ENCODE results near the gene ATP6V0C.

Gene ATP6V0C

DNA sequence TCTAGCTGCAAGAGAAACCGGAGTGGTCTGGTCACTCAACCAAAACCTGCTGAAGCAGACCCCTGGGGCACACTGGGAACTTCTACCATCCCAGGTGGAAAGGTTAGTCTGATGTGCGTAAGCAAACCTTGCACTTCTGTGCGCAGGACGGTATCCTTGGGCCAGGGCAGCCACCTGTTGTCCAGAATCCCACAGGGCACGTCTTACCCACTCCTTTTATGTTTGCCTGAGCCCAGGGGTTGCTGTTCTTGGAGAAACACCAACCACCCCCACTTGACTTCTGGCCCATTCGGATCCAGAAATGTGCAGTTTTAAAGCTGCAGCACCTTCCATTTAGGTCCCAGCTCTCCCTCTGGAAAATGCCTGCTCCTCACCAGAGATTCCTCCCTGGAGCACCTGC lies 20.1 kb upstream of the ATP6V0C start:
- no peak for DNase-seq

DNA sequence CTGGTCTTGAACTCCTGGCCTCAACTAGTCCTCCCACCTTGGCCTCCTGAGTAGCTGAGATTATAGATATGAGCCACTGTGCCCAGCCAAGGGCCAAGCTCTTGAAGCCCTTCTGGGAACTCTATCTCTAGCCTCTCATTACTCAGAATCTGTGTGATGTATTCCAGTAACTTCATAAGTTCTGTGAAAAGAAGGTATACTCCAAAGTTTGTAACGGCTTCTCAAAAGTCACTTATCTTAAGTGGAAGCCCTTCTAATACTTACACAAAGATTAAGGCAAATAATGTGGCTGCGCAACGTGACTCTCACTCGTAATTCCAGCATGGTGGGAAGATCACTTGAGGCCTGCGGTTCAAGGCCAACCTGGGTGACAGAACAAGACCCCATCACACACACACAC lies 19.1 kb upstream of the ATP6V0C start:
- no peak for DNase-seq

DNA sequence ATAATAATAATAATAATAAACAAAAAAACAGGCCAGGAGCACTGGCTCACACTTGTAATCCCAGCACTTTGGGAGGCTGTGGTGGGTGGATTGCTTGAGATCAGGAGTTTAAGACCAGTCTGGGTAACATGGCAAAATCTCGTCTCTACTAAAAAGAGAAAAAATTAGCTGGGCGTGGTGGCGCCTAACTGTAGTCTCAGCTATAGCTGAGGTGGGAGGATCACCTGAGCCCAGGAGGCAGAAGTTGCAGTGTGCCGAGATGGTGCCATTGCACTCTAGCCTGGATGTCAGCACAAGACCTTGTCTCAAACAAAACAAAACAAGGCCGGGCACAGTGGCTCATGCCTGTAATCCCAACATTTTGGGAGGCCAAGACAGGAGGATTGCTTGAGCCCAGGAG lies 18.7 kb upstream of the ATP6V0C start:
- DNase-seq, result no peak

DNA sequence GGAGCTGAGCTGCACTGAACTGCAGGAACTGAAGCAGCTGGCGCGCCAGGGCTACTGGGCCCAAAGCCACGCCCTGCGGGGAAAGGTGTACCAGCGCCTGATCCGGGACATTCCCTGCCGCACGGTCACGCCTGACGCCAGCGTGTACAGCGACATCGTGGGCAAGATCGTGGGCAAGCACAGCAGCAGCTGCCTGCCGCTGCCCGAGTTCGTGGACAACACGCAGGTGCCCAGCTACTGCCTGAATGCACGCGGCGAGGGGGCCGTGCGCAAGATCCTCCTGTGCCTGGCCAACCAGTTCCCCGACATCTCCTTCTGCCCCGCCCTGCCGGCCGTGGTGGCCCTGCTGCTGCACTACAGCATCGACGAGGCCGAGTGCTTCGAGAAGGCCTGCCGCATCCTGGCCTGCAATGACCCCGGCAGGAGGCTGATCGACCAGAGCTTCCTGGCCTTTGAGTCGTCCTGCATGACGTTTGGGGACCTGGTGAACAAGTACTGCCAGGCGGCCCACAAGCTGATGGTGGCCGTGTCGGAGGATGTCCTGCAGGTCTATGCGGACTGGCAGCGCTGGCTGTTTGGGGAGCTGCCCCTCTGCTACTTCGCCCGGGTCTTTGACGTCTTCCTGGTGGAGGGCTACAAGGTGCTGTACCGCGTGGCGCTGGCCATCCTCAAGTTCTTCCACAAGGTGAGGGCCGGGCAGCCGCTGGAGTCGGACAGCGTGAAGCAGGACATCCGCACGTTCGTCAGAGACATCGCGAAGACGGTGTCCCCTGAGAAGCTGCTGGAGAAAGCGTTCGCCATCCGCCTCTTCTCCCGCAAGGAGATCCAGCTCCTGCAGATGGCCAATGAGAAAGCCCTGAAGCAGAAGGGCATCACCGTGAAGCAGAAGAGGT lies 17.3 kb upstream of the ATP6V0C start:
- no peak for DNase-seq

DNA sequence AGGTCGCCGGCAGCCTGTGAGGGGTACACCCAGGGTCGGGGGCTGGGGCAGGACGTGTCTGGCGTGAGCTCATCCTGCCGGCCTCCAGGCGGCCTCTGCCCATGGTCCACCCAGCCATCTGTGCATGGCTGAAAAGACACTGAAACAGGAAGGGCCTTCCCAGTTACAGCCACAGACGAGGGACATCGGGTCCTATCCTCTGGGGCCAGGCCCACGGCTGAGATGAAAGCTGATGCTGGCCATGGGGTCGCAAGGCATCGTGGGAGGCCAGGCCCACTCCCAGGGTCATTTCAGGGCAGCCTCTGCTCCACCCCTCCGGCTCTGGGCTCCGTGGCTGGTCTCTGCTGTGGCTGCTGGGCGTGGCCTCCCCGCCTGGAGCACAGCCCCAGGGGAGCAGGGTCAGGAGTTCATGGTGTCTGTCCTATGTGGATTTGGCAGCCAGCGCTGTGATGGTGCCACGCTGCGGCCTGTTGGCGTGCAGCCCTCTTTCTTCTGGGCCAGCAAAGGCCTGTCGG lies 16.6 kb upstream of the ATP6V0C start:
- DNase-seq, result no peak

DNA sequence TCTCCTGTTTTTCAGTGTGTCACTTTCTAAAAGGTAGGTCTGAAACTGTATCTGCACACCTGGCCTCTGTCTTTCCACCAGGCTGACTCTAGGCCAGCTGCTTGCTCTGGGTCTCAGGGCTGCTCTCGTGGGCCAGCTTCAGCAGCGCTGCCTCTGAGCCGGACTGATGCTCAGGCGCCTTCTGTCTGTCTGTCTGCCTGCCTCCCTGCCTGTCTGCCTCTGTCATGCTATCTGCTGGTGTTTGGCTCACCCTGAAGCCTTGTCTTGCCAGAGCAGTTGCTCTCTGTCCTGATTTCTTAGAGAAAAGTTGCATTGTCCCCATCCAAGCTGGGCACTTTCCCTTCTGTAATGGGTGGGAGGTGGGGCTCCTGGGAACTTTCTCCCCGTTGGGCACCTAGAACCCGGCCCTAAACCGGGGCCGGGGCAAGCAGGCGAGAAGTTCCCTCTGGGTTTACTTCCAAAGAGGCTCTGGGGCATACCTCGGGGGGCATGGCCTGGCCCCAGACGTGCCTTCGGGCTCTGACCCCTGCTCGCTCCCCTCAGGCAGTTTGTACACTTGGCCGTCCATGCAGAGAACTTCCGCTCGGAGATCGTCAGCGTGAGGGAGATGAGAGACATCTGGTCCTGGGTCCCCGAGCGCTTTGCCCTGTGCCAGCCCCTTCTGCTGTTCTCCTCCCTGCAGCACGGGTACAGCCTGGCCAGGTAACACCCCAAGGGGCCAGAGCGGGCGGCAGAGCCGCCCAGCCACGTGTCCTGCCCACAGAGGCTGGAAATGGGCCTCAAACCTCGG lies 15.9 kb upstream of the ATP6V0C start:
- DNase-seq, result no peak

DNA sequence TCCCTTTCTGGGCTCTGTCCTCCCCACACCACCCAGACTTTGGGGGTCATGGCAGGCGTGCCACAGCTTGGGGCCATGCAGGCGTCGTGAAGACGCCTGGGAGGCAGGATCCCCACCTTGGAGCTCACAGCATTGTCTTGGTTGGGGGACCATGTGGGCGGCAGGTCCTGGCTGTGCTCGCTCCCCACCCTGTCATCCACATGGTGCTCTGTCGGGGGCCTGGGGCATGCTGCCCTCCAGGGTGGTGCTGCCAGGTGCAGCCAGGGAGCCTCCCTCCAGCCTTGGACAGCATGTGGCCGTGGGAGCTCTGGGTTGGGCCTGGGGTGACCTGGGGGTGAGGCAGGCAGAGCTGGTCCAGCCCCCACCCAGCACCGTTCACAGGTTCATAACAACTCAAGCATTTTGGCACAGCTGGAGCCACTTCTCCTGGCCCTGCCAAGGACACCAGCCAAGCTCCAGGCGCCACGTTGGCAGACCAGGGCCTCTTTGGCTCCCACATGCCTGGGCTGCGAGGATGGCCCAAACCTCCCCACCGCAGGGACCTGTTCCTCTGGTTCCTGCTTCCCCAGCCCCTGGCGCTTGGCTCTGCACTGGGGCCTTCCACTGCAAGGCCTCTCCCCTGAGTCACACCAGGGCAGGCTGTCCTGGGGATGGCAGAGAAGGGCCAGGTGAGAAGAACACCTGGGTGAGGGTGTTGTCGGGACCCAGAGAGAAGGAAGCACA lies 15.1 kb upstream of the ATP6V0C start:
- no peak for DNase-seq

DNA sequence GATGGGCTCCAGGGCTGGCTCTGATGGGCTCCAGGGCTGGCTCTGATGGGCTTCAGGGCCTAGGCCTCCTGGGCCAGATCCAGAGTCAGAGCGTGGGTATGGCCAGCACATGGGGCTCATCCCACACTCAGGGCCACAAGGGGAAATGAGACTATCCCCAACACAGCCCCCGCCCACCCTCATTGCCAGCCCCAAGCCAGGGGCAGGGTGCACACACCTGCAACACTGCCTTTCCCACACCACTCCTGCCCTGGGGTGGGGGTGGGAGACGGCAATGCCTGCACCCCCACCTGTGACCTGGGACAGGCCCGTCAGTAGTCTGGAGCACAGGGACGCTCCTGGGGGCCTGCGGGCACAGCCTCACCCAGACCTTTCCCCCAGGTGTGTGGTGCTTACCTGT lies 14.3 kb upstream of the ATP6V0C start:
- DNase-seq, result no peak

DNA sequence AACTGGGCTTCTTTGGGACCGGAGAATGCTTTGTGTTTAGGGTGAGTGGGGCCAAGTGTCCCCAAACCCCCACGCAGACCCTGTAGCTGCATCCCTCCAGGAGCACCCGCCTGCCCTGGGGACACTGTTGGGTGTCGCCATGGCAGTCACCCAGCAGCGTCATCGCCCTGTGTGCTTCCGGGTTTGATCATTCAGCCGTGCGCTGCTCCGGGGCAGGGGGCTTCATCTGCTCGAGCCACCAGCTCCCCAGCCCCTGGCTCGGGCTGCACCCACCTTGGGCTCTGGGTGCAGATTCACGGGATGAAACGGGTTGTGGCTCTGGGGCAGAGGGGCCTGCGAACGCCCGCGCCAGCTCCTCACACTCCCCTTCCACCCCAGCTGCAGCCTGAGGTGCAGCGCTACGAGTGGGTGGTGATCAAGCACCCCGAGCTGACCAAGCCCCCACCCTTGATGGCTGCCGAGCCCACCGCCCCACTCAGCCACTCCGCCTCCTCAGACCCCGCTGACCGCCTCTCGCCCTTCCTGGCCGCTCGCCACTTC lies 13.8 kb upstream of the ATP6V0C start:
- DNase-seq, result no peak

DNA sequence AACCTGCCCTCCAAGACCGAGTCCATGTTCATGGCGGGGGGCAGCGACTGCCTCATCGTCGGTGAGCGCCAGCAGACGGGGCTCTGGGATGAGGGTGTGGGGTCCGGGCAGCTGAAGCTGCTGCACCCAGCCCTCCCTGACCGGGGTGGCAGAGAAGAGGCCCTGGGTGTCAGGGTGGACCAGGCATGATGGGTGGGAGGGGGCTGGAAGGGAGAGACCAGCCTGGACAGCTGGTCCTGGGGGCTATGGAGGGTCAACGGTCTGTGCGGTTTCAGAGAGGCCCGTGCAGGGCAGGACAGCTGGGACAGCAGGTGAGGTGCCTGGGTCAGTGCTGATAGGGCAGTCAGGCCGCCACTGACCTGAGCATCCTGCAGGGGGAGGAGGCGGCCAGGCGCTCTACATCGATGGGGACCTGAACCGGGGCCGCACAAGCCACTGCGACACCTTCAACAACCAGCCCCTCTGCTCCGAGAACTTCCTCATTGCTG lies 13.3 kb upstream of the ATP6V0C start:
- DNase-seq, result no peak

DNA sequence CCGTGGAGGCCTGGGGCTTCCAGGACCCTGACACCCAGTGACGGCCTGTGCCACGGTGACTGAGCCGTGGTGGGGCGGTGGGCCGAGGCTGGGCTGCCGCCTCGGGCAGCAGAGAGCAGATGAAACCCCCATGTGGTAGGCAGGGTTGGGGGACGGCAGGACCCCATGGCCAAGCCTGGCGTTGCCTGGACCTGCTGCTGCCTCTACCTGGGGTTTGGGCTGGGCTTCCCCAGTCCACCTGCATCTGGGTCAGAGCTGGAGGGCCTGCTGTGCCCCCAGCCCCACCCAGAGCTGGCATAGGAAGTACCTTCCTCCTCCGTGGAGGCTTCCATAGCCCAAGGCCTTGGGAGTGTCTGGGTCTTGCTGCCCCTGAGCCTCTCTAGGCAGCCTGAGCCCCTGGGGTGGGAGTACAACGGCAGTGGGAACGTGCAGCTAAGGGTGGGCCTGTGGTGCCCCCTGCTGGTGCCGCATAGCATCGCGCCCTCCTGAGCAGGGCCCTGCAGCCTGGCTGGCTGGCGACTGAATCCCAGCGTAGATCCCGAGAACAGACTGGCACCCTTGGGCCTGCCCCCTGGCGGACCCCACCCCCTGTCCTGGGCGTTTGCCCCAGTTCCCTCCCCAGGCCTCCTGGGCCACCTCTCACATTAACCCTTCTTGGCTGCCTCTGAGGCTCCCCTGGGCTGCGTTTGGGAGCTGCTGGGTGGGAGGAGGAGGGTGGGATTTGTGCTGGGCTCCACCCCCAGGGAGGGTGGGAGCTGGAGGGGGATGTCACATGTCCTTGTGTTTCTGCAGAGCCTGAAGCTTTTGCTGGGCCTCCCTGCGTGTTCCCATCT lies 12.6 kb upstream of the ATP6V0C start:
- DNase-seq, result peak; percentile 69

DNA sequence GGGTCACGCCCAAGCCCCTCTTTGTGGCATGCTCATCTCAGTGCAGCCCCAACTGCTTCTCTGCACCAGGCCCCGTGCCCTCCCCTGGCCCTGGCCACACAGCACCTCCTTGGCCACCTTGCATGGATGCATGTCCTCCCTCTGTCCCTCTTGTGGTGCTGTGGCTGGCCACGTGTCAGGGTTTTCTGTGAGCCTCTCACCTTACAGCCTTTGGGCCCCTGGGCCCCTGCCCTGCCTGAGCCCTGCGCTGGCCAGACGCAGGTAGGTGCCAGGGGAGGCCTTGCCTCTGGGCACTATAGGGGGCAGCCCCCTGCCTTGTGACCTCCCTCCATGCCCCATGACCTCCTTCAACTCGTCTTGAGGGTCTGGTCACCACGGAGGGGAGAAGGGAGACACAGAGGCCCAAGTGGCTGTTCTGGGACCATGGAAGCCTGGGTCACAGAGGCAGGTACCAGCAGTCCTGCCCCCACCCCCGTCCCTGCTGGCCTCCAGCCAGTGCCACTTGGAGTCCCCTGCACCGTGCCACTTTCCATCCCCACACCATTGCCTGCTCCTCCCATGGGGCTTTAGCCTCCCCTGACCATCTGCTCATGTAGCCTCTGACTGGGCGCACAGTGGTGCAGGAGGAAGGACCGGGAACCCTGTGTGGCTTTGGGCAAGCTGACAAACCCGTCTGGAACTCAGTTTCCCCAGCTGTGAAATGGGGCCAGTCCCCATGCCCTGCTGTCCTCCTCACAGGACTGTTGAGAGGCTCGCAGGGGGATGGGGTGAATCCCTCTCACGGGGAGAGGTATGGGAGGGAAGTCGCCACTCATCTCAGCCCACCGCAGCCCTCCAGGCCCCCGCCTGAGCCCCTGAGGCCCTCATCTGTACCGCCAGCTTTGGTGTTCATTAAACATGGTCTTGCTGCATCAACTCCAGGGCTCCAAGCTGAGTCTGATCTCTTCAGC lies 11.5 kb upstream of the ATP6V0C start:
- no peak for DNase-seq

DNA sequence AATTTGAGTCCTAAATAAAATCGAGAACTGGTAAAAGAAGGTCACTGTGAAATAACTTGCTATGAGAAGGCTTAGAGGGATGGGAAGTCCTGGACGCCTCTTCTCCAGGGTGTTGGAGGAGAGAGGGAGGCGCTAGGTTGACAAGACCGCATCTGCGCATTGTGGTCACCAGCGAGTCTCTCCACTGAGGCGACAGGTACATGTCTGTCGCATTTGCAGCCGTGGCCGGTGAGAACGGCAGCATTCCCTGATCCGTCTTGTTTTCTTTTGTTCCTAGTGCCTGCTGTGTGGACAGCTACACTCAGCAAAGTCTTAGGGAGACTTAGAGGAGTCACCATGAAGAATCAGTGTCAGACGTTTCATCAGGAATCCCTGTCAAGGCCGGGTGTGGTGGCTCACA lies 8.1 kb upstream of the ATP6V0C start:
- no peak for DNase-seq

DNA sequence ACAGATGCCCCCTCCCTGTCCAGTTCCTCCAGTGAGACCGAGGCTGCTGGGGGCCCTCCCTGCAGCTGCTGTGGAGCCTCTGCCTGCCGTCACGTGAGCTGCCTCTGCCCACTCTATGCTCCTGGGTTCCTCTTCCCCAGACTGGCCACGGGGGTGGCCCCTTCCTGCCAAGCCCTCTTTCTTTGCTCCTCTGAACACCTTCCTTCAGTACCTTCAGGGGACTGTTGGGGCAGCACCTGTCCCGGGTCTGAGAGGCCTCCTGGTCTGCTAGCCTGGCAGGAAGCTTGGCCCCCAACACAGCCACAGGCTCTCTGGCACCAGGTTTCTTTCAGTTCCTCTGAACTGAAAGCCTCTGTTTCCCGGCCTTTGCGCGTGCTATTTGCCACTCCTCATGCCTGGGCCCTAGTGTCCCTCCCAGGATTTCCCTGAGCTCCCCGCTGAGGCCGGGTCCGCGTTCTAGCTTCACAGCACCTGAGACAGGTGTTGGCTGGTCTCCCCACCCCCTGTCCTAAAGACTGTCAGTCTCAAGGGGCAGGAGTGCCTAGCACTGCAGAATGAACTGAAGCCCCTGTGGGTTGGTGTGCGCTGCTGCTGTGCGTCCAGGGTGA lies 6.6 kb upstream of the ATP6V0C start:
- no peak for DNase-seq

DNA sequence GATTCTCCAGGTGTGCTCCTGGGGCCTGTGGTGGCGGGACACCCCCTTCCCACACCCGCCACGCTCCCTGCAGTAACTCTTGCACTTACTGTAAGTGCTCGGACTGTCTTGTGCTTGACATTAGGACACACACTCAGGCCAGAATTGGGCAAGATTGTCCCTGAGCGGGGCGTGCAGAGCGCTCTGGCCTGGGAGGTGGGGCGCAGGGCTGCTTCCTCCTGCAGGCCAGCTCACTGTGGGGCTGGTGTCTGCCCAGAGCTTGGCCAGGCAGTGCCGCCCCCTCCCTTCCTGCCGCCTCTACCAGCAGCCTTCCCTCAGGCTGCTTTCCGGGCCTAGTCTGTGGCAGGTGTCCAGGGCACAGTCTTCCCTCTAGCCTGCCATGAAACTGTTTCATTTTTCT lies 6.1 kb upstream of the ATP6V0C start:
- no peak for DNase-seq

DNA sequence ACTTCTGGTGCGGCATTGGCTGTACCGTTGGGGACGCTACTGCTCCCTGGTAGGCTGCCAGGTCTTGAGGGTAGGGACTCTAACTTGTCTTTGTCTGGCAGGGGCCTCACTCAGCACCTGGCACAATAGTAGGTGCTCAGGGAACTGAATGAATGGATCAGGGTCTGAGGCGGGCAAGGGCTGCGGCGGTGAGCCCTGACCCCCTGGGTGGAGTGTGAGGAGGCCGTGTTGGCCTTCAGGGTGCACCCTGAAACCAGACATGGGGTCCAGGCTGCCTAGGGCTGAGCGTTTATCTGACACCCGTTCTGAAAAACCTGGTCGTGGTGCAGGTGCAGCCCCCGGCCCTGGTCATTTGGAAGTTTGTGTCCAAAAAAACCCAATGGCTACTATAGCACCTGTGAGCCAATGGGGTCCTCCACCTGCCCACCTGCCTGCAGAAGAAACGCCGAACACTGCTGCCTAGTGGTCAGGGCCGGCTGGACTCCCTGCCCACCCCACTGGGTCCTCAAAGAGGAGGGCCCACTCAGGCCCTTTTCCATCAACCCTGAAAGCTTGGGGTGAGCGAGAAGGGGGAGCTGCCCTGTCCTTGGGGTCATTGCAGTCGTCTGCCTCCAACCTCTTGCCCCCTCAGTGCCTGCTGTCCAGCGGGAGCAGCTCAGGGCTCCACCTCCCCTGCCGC lies 4.9 kb upstream of the ATP6V0C start:
- no peak for DNase-seq

DNA sequence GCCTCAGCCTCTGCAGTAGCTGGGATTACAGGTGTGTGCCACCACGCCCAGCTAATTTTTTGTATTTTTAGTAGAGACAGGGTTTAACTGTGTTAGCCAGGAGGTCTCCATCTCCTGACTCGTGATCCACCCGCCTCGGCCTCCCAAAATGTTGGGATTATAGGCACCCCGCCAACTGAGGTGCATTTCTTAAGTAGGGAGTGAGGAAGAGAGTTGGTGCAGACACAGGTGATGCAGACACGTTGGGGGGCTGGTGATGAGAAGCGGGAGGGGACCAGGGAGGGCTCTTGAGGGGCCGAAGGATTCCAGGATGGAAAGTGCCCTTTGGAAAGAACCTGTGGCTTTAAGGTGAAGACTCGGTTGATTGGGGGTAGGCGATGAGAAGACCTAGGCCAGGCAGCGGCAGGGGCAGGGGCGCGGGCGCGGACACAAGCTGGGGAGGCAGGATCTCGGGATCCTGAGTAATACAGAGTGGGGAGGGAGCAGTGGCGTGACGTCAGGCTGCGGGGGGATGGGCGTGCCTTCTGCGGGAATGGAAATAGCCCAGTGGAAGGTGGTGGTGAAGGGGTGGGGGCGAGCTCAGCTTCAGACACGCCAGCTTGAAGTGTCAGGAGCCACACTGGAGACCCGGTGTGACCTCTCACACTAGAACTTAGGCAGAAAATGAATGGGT lies 2.5 kb upstream of the ATP6V0C start:
- no peak for DNase-seq

DNA sequence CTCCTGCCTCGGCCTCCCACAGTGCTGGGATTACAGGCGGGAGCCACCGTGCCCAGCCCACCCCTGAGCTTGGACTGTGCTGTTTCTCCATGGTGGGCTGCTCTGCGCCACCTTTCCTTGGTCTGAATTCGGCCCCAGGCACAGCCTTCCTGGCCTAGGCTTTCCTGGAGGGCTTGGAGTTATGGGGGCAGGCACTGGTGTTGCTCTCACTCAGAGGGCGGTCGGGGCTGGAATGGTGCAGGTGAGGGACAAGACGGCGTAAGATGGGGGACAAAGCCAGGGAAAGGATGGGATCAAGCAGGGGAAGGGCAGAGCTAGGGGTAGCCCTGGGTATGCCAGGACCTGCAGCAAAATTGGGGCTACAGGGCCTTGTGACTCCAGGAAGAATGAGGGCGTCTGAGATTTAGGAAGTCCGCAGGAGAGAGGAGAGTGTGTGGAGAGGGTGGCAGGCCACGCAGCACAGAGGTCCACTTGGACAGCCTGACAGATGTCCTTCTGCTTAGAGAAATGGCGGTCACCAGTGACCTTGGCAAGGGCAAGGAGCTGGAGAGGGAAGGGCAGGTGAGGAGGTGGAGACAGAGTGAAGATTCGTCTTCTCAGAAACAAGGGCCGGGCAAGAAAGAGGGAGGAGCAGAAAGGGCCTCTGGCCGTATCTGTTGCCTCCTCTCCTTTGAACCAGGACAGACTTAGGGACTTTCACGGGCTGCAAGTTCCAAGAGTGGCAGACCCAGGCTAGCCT lies 1.6 kb upstream of the ATP6V0C start:
- no peak for DNase-seq
